ENCODE results near the gene CCSER1.

Gene CCSER1

DNA sequence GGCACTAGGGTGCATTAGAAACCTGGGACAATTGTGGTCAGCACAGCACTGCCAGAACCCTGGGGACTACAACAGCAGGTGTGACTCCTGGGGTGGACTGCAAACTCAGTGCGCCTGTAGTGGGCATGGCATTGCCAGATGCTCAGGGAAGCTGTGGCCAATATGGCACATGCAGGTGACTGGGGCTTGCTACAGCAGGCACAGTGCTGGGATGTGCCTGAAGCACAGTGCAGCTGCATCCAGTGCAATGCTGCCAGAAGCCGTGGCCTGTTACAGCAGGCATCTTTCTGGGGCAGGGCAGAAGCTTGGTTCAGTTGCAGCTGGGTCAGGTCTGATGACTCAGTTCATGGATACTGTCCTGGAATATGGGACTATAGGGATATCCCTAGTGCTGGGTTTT, 445.8 kb downstream of the CCSER1 start:
- no peaks in the 10 kb centered on the region for H3K36me3 ChIP-seq (ENCODE audit: control insufficient read depth in 1 of 2, insufficient read depth in 2 of 2, low read length in 2 of 2)
- no peak overlapping the region for H3K4me3 ChIP-seq (ENCODE audit: low read depth in 1 of 2, low read length in 2 of 2)
- no peak overlapping the region for H3K27ac ChIP-seq (ENCODE audit: low read length)
- H3K9me3 ChIP-seq (ENCODE audit: control insufficient read depth in 1 of 2, low read length in 2 of 2): no peaks in the 10 kb centered on the region
- no peaks in the 10 kb centered on the region for H3K27me3 ChIP-seq (ENCODE audit: low read depth, low read length)
- no peaks in the 10 kb centered on the region for H3K4me1 ChIP-seq (ENCODE audit: control insufficient read depth in 1 of 2, insufficient read depth in 2 of 2, low read length in 2 of 2)

DNA sequence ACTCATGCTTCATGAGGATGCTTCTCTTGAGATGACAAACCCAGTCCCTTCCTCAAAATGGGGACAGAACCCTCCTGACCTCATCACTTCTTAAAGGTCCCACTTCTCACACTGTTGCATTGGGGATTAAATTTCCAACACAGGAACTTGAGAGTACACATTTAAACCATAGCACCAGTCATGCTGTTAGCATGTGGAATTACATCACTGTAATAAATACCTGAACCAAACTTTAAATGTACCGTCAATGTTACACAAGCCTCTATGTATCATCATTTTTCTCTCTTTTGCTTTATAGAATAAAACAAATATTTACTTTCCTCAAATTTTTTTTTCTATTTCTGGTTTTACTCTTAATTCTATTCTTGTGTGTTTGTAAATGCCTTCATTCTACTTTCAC, 448.2 kb downstream of the CCSER1 start:
- Histone ChIP-seq H3K9me3 (ENCODE audit: control insufficient read depth in 1 of 2, low read length in 2 of 2) (no peaks in the 10 kb centered on the region), H3K36me3 (ENCODE audit: control insufficient read depth in 1 of 2, insufficient read depth in 2 of 2, low read length in 2 of 2) (no peaks in the 10 kb centered on the region), H3K4me1 (ENCODE audit: control insufficient read depth in 1 of 2, insufficient read depth in 2 of 2, low read length in 2 of 2) (no peaks in the 10 kb centered on the region), H3K27me3 (ENCODE audit: low read depth, low read length) (no peaks in the 10 kb centered on the region), H3K4me3 (ENCODE audit: low read depth in 1 of 2, low read length in 2 of 2) (no peak overlapping the region), H3K27ac (ENCODE audit: low read length) (no peak overlapping the region)

DNA sequence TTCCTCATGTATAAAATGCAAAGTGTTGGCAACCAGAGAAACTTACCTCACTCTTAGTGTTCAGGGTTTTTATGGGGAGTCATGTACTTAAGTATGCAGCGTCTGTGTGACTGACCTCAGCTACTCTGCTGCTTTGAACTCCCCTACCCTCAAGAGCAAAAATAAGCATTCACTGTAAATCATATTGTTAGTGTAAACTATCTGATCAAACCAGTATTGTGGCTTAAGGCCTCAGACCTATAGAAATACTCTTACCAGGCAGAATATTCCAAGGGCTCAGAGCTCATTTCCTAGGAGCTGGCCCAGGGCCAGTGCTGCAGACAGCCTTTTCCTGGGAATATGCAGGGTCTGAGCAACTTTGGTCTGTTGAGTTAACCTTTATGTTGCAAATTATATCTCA, 453.1 kb downstream of the CCSER1 start:
- Histone ChIP-seq H3K9me3 (ENCODE audit: control insufficient read depth in 1 of 2, low read length in 2 of 2) (no peaks in the 10 kb centered on the region), H3K4me3 (ENCODE audit: low read depth in 1 of 2, low read length in 2 of 2) (no peak overlapping the region), H3K4me1 (ENCODE audit: control insufficient read depth in 1 of 2, insufficient read depth in 2 of 2, low read length in 2 of 2) (no peaks in the 10 kb centered on the region), H3K27ac (ENCODE audit: low read length) (no peak overlapping the region), H3K27me3 (ENCODE audit: low read depth, low read length) (no peaks in the 10 kb centered on the region), H3K36me3 (ENCODE audit: control insufficient read depth in 1 of 2, insufficient read depth in 2 of 2, low read length in 2 of 2) (no peaks in the 10 kb centered on the region)

DNA sequence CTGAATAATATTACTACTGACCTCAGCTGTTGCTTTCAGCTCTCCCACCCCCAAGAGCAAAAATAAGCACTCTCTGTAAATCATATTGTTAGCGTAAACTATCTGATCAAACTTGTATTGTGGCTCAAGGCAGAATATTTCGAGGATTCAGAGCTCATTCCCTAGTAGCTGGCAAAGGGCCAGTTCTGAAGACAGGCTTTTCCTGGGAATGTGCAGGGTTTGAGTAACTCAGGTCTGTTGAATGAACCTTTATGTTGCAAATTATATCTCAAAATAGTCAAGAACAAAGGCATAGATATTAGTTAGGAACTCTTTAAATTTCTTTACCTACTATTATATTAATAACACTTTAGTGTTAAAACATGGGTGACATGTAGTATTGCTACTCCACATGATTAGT, 454.9 kb downstream of the CCSER1 start:
- Histone ChIP-seq H3K27me3 (ENCODE audit: low read depth, low read length) (no peaks in the 10 kb centered on the region), H3K36me3 (ENCODE audit: control insufficient read depth in 1 of 2, insufficient read depth in 2 of 2, low read length in 2 of 2) (no peaks in the 10 kb centered on the region), H3K4me3 (ENCODE audit: low read depth in 1 of 2, low read length in 2 of 2) (no peak overlapping the region), H3K9me3 (ENCODE audit: control insufficient read depth in 1 of 2, low read length in 2 of 2) (no peaks in the 10 kb centered on the region), H3K27ac (ENCODE audit: low read length) (no peak overlapping the region), H3K4me1 (ENCODE audit: control insufficient read depth in 1 of 2, insufficient read depth in 2 of 2, low read length in 2 of 2) (no peaks in the 10 kb centered on the region)

DNA sequence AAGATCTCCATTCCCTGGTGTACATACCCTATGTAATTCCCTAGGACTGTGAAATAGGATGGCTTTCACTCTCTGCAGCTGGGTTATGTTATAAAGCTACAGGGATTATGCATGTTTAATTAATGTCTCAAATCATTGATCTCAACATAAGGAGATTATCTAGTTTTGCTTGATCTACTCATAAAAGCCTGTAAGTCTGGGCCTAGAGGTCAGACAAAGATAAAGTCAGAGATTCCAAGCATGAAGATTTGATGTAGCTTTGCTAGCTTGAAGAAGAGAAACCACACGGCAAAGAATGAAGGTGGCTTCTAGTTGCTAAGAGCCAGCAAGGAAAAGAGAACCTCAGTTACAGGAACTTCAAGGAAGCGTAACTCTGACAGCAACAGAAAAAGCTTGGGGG, 456.9 kb downstream of the CCSER1 start:
- H3K36me3 ChIP-seq (ENCODE audit: control insufficient read depth in 1 of 2, insufficient read depth in 2 of 2, low read length in 2 of 2): no peaks in the 10 kb centered on the region
- no peak overlapping the region for H3K27ac ChIP-seq (ENCODE audit: low read length)
- no peaks in the 10 kb centered on the region for H3K9me3 ChIP-seq (ENCODE audit: control insufficient read depth in 1 of 2, low read length in 2 of 2)
- no peaks in the 10 kb centered on the region for H3K27me3 ChIP-seq (ENCODE audit: low read depth, low read length)
- H3K4me1 ChIP-seq (ENCODE audit: control insufficient read depth in 1 of 2, insufficient read depth in 2 of 2, low read length in 2 of 2): no peaks in the 10 kb centered on the region
- H3K4me3 ChIP-seq (ENCODE audit: low read depth in 1 of 2, low read length in 2 of 2): no peak overlapping the region

DNA sequence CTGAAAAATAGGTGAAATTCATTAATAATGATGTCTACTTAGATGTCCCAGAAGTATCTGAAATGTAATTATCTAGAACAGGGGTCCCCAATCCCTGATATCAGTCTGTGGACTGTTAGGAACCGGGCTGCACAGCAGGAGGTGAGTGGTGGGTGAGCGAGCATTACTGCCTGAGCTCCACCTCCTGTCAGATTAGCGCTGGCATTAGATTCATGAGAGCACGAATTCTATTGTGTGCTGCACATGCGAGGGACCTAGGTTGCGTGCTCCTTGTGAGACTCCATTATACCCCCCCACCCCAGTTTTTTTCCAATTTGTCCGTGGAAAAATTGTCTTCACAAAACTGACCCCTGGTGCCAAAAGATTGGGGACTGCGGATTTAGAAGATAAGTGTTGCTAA, 458.8 kb downstream of the CCSER1 start:
- no peaks in the 10 kb centered on the region for H3K27me3 ChIP-seq (ENCODE audit: low read depth, low read length)
- H3K4me3 ChIP-seq (ENCODE audit: low read depth in 1 of 2, low read length in 2 of 2): no peak overlapping the region
- H3K4me1 ChIP-seq (ENCODE audit: control insufficient read depth in 1 of 2, insufficient read depth in 2 of 2, low read length in 2 of 2): no peaks in the 10 kb centered on the region

DNA sequence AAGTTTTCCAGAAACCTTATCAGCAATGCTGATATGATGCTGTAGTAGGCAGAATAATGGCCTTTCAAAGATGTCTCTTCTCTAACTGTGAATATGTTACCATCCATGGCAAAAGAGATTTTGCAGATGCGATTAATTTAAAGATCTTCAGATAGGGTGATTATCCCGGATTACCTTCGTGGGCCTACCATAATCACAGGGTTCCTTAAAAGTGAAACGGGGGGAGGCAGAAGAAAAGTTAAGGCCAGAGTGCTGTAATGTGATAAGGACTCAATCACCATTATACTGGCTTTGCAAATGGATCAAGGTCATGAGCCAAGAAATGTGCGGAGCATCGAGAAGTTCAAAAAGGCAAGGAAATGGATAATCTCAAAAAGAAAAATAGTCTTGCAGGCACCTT, 459.6 kb downstream of the CCSER1 start:
- Histone ChIP-seq H3K4me1 (ENCODE audit: control insufficient read depth in 1 of 2, insufficient read depth in 2 of 2, low read length in 2 of 2) (no peaks in the 10 kb centered on the region), H3K4me3 (ENCODE audit: low read depth in 1 of 2, low read length in 2 of 2) (no peak overlapping the region), H3K27me3 (ENCODE audit: low read depth, low read length) (no peaks in the 10 kb centered on the region)

More for the DNA sequence above, 458.8 kb downstream of the CCSER1 start:
- Histone ChIP-seq H3K27ac (ENCODE audit: low read length) (no peak overlapping the region), H3K9me3 (ENCODE audit: control insufficient read depth in 1 of 2, low read length in 2 of 2) (no peaks in the 10 kb centered on the region), H3K36me3 (ENCODE audit: control insufficient read depth in 1 of 2, insufficient read depth in 2 of 2, low read length in 2 of 2) (no peaks in the 10 kb centered on the region)

DNA sequence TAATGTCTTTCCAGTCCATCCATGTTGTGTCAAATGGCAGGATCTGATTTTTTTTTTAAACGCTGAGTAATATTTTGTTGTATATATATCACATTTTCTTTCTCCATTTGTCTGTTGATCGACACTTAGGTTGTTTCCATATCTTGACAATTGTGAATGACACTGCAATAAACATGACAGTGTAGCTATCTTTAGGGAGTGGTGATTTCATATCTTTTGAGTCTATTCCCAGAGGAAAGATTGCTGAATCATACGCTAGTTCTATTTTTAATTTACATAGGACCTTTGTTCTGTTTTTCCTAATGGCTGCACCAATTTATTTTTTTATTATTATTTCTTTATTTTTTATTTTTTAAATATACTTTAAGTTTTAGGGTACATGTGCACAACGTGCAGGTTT, 470.7 kb downstream of the CCSER1 start:
- H3K27ac ChIP-seq (ENCODE audit: low read length): no peak overlapping the region
- H3K9me3 ChIP-seq (ENCODE audit: control insufficient read depth in 1 of 2, low read length in 2 of 2): no peaks in the 10 kb centered on the region
- H3K36me3 ChIP-seq (ENCODE audit: control insufficient read depth in 1 of 2, insufficient read depth in 2 of 2, low read length in 2 of 2): no peaks in the 10 kb centered on the region
- no peak overlapping the region for H3K4me3 ChIP-seq (ENCODE audit: low read depth in 1 of 2, low read length in 2 of 2)
- H3K27me3 ChIP-seq (ENCODE audit: low read depth, low read length): no peaks in the 10 kb centered on the region
- H3K4me1 ChIP-seq (ENCODE audit: control insufficient read depth in 1 of 2, insufficient read depth in 2 of 2, low read length in 2 of 2): no peaks in the 10 kb centered on the region

More for the DNA sequence above, 459.6 kb downstream of the CCSER1 start:
- Histone ChIP-seq H3K9me3 (ENCODE audit: control insufficient read depth in 1 of 2, low read length in 2 of 2) (no peaks in the 10 kb centered on the region), H3K36me3 (ENCODE audit: control insufficient read depth in 1 of 2, insufficient read depth in 2 of 2, low read length in 2 of 2) (no peaks in the 10 kb centered on the region), H3K27ac (ENCODE audit: low read length) (no peak overlapping the region)

DNA sequence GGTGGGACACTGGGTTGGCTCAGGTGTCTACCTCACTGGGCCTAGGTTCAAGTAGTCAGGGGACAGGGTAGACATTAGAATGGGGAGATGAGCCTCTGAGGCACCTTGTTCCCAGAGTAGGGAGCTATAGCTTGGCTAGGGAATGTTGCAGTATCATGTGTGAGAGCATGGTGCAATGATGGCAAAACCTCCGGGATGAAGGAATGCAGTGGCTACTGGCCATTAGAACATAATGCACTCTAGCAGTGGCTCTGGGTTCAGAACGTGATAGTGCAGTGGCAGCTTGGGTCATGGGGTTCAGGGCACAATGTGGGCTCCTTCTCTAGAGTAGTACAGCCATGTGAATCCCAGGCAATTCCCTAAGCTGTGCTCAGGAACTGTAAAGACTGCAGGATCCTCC, 471.5 kb downstream of the CCSER1 start:
- Histone ChIP-seq H3K27me3 (ENCODE audit: low read depth, low read length) (no peaks in the 10 kb centered on the region), H3K9me3 (ENCODE audit: control insufficient read depth in 1 of 2, low read length in 2 of 2) (no peaks in the 10 kb centered on the region), H3K36me3 (ENCODE audit: control insufficient read depth in 1 of 2, insufficient read depth in 2 of 2, low read length in 2 of 2) (no peaks in the 10 kb centered on the region), H3K4me3 (ENCODE audit: low read depth in 1 of 2, low read length in 2 of 2) (no peak overlapping the region), H3K27ac (ENCODE audit: low read length) (no peak overlapping the region), H3K4me1 (ENCODE audit: control insufficient read depth in 1 of 2, insufficient read depth in 2 of 2, low read length in 2 of 2) (no peaks in the 10 kb centered on the region)

DNA sequence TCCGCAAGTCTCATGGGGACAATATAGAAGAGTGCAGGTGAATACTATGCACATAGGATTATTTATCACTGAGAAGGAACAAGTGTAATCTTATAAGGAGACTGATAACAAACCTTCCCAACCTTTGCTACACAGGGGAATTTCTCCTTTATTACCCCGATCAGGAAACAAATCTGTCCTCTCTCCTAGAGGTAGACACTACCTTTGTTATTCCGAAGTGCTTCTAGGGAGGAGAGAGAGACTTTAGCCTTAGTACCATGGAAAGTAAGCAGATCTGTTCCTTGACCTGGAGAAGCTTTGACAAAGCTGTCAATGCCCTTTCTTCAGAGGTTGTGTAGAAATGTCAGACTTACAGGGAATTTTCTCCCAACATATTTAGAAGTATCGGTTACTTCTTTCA, 475.5 kb downstream of the CCSER1 start:
- Histone ChIP-seq H3K4me3 (ENCODE audit: low read depth in 1 of 2, low read length in 2 of 2) (no peak overlapping the region), H3K27me3 (ENCODE audit: low read depth, low read length) (no peaks in the 10 kb centered on the region), H3K36me3 (ENCODE audit: control insufficient read depth in 1 of 2, insufficient read depth in 2 of 2, low read length in 2 of 2) (no peaks in the 10 kb centered on the region), H3K9me3 (ENCODE audit: control insufficient read depth in 1 of 2, low read length in 2 of 2) (no peaks in the 10 kb centered on the region), H3K27ac (ENCODE audit: low read length) (no peak overlapping the region), H3K4me1 (ENCODE audit: control insufficient read depth in 1 of 2, insufficient read depth in 2 of 2, low read length in 2 of 2) (no peaks in the 10 kb centered on the region)

DNA sequence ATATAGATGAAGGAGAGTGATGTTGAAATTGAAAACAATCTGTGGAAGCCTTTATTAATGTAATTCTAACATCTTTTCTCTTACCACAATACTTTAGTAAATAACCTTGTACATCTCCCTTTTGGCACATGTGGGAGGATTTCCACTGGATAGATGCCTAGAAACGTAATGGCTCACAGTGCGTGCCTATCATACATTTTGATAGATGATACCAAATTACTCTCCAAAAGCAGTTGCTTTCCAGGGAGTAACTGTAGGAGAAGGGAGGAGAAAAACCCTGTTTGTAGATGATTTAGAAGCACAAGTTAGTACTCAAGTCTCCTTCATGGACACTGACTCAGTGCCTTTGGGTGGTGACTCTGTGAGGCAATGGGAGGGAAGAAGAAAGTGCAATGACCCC, 476.3 kb downstream of the CCSER1 start:
- H3K27ac ChIP-seq (ENCODE audit: low read length): no peak overlapping the region
- H3K4me3 ChIP-seq (ENCODE audit: low read depth in 1 of 2, low read length in 2 of 2): no peak overlapping the region
- H3K4me1 ChIP-seq (ENCODE audit: control insufficient read depth in 1 of 2, insufficient read depth in 2 of 2, low read length in 2 of 2): no peaks in the 10 kb centered on the region
- no peaks in the 10 kb centered on the region for H3K36me3 ChIP-seq (ENCODE audit: control insufficient read depth in 1 of 2, insufficient read depth in 2 of 2, low read length in 2 of 2)
- H3K27me3 ChIP-seq (ENCODE audit: low read depth, low read length): no peaks in the 10 kb centered on the region
- H3K9me3 ChIP-seq (ENCODE audit: control insufficient read depth in 1 of 2, low read length in 2 of 2): no peaks in the 10 kb centered on the region

DNA sequence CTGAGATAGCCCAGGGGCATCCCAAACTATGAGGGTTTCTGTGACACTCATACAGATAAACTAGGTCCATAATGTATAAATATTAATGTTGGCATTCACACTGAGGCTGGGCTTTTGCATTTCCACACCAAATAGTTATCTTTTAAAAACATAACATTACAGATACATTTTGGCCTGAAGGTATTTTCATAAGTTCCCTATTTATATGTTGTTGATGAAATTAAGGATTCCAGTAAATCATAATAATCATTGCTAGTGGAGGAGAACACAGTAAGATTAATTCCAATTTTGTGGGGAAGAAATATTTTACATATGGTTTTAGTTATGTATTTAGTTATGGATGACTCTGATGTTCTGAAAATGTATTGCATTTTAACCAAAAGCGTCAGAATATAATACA, 479.6 kb downstream of the CCSER1 start:
- no peak overlapping the region for H3K27ac ChIP-seq (ENCODE audit: low read length)
- no peaks in the 10 kb centered on the region for H3K9me3 ChIP-seq (ENCODE audit: control insufficient read depth in 1 of 2, low read length in 2 of 2)
- no peaks in the 10 kb centered on the region for H3K4me1 ChIP-seq (ENCODE audit: control insufficient read depth in 1 of 2, insufficient read depth in 2 of 2, low read length in 2 of 2)
- H3K36me3 ChIP-seq (ENCODE audit: control insufficient read depth in 1 of 2, insufficient read depth in 2 of 2, low read length in 2 of 2): no peaks in the 10 kb centered on the region
- H3K4me3 ChIP-seq (ENCODE audit: low read depth in 1 of 2, low read length in 2 of 2): no peak overlapping the region
- no peaks in the 10 kb centered on the region for H3K27me3 ChIP-seq (ENCODE audit: low read depth, low read length)
